Panc1 (cell line): ENCODE measurements around the gene PHF2. TPM values are rescaled to one million over a fixed set of nuclear protein-coding genes. Genes with fewer than 3 reads are reported as not detected.

Experiments
- ATAC-seq: fragments of 200-7000 bp; cut with Tn5 transposase; 2 replicates; pipeline ENCODE4 v1.9.1; 2020; ENCODE audit warnings: mild to moderate bottlenecking, moderate library complexity
- BruUV-seq: library from RNA; stranded (reverse); fragments of 400-500 nt; replicated peaks from 2 replicates; lab custom pipeline; 2021; lab: Mats Ljungman, UMichigan
- CTCF ChIA-PET: fragments of 300-600 bp; sonication (Branson Sonifier 250); formaldehyde crosslinking; loops from one replicate; lab custom pipeline; 2022; ENCODE audit warnings: antibody characterized with exemption; lab: Charles Lee
- POLR2A ChIA-PET: fragments of 300-600 bp; sonication (Branson Sonifier 250); formaldehyde crosslinking; loops from one replicate; lab custom pipeline; 2022; ENCODE audit warnings: antibody characterized with exemption; lab: Charles Lee
- DNase-seq: peaks from one replicate; pipeline ENCODE4 v3.0.0-alpha.2; 2010; ENCODE audit warnings: low read depth, low spot score
- H3K27ac ChIP-seq: 2 replicates; pipeline ENCODE4 v1.5.1; 2011; ENCODE audit warnings: mild to moderate bottlenecking, low read length, inconsistent platforms
- H3K27me3 ChIP-seq: fragments of 200-500 bp; sonication (Bioruptor generic); 2 replicates; pipeline ENCODE4 v1.6.0; 2014; ENCODE audit warnings: low read length, inconsistent platforms; ENCODE audit not compliant: control insufficient read depth, insufficient read depth
- H3K36me3 ChIP-seq: fragments of 200-500 bp; sonication (Bioruptor generic); 2 replicates; pipeline ENCODE4 v1.5.1; 2014; ENCODE audit warnings: inconsistent platforms, mild to moderate bottlenecking, low read length, moderate library complexity; ENCODE audit not compliant: control insufficient read depth, insufficient read depth
- H3K4me1 ChIP-seq: 2 replicates; pipeline ENCODE4 v1.5.1; 2011; ENCODE audit warnings: inconsistent platforms, mild to moderate bottlenecking, low read length, moderate library complexity; ENCODE audit not compliant: control insufficient read depth, insufficient read depth
- H3K4me3 ChIP-seq, 2 experiments: 2 replicates each; pipeline ENCODE4 v1.5.1; 2011 to 2012; ENCODE audit warnings: low read depth in 2 of 2, low read length in 2 of 2, mild to moderate bottlenecking in 2 of 2, inconsistent platforms in 1 of 2, moderate library complexity in 1 of 2
- H3K9me3 ChIP-seq: fragments of 200-500 bp; sonication (Bioruptor generic); 2 replicates; pipeline ENCODE4 v1.5.1; 2014; ENCODE audit warnings: low read depth, mild to moderate bottlenecking, inconsistent platforms, low read length, moderate library complexity; ENCODE audit not compliant: control insufficient read depth, insufficient read depth
- POLR2AphosphoS5 ChIP-seq: IDR thresholded peaks from 2 replicates; pipeline ENCODE4 v1.6.1; 2012; ENCODE audit warnings: mild to moderate bottlenecking, low read depth, low read length, moderate library complexity
- SIN3A ChIP-seq: IDR thresholded peaks from 2 replicates; pipeline ENCODE4 v1.6.1; 2012; ENCODE audit warnings: low read depth, mild to moderate bottlenecking, low read length, moderate library complexity, borderline replicate concordance; ENCODE audit not compliant: insufficient read depth
- TCF7L2 ChIP-seq: IDR thresholded peaks from 2 replicates; pipeline ENCODE4 v1.6.1; 2011; ENCODE audit warnings: mild to moderate bottlenecking, low read depth, low read length, inconsistent platforms
- in situ Hi-C: cut with HindIII; loops from 2 replicates; pipeline ENCODE4 v1.10.0; 2016; ENCODE audit warnings: low sequenced_read_pairs, low pct_unique_long_range_greater_than_20kb
- intact Hi-C: fragments of 100-400 bp; cut with micrococcal nuclease; formaldehyde crosslinking; loops from one replicate; pipeline ENCODE4 v1.10.0; 2022; ENCODE audit not compliant: unreplicated experiment
- total RNA-seq: library from RNA; stranded (reverse); gene quantifications from one replicate; pipeline ENCODE4 v1.2.1, GENCODE V29; 2021; ENCODE audit not compliant: unreplicated experiment
- TF ChIP-seq, protein P1 (sequence below): fragments of 450-650 bp; IDR thresholded peaks from 2 replicates; pipeline ENCODE4 v1.5.1; 2017; ENCODE audit warnings: mild to moderate bottlenecking
- TF ChIP-seq, protein P2 (sequence below), 2 experiments: IDR thresholded peaks; 2 replicates each; pipeline ENCODE4 v1.6.1; 2011 to 2012; ENCODE audit warnings: low read depth in 2 of 2, control low read depth in 1 of 2, low read length in 1 of 2, mild to moderate bottlenecking in 1 of 2, moderate library complexity in 1 of 2; ENCODE audit not compliant: insufficient read depth in 1 of 2

The PHF2 gene
- total RNA-seq, 1 experiment from 2014 or later = 16.6 TPM

DNA sequence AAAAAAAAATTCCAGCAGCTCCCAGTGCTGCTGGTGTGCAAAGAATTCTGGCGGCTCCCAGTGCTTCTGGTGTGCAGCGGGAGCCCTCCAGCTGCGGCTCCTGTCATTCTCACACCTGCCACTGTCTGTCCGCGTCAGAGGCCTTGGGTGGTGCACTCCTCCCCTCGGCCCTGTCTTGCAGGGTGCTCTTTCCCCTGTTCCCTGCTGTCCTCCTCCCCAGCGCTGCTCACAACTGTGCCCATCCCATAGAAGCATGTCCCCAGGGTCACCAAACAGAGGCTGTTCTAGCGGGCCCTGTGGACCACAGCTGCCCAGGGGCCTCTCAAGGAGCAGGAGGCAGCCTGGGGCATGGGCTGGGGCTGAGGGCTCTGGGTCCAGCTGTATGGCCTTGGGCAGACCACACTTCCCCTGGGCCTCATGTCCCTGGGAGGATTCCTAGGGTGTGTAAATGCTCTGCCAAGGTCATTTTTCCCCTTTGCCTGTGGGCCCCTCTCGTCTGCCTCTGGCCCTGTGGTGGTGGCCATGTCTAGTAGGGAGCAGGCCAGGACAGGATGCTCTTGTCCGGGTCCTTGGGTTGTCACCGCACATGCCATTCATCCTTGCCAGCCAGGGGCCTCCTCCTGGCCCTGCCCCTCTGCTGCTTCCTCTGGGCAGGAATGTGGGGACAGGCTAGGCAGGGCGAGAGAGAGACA, 68.2 kb downstream of the PHF2 start:
- in situ Hi-C loops = no loop called here
- H3K4me3 ChIP-seq = no peak overlapping the region
- no peaks in the 10 kb centered on the region for H3K9me3 ChIP-seq
- no peak overlapping the region for H3K27ac ChIP-seq
- intact Hi-C loops = no loop called here
- DNase-seq (no peak), ATAC-seq (no peak)
- ChIA-PET POLR2A (no interaction called here), CTCF (no interaction called here)
- TF ChIP-seq TCF7L2 (no peak), SIN3A (no peak), POLR2AphosphoS5 (no peak)
- TF ChIP-seq, protein P1, sequence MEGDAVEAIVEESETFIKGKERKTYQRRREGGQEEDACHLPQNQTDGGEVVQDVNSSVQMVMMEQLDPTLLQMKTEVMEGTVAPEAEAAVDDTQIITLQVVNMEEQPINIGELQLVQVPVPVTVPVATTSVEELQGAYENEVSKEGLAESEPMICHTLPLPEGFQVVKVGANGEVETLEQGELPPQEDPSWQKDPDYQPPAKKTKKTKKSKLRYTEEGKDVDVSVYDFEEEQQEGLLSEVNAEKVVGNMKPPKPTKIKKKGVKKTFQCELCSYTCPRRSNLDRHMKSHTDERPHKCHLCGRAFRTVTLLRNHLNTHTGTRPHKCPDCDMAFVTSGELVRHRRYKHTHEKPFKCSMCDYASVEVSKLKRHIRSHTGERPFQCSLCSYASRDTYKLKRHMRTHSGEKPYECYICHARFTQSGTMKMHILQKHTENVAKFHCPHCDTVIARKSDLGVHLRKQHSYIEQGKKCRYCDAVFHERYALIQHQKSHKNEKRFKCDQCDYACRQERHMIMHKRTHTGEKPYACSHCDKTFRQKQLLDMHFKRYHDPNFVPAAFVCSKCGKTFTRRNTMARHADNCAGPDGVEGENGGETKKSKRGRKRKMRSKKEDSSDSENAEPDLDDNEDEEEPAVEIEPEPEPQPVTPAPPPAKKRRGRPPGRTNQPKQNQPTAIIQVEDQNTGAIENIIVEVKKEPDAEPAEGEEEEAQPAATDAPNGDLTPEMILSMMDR = no peak
- TF ChIP-seq, protein P2, sequence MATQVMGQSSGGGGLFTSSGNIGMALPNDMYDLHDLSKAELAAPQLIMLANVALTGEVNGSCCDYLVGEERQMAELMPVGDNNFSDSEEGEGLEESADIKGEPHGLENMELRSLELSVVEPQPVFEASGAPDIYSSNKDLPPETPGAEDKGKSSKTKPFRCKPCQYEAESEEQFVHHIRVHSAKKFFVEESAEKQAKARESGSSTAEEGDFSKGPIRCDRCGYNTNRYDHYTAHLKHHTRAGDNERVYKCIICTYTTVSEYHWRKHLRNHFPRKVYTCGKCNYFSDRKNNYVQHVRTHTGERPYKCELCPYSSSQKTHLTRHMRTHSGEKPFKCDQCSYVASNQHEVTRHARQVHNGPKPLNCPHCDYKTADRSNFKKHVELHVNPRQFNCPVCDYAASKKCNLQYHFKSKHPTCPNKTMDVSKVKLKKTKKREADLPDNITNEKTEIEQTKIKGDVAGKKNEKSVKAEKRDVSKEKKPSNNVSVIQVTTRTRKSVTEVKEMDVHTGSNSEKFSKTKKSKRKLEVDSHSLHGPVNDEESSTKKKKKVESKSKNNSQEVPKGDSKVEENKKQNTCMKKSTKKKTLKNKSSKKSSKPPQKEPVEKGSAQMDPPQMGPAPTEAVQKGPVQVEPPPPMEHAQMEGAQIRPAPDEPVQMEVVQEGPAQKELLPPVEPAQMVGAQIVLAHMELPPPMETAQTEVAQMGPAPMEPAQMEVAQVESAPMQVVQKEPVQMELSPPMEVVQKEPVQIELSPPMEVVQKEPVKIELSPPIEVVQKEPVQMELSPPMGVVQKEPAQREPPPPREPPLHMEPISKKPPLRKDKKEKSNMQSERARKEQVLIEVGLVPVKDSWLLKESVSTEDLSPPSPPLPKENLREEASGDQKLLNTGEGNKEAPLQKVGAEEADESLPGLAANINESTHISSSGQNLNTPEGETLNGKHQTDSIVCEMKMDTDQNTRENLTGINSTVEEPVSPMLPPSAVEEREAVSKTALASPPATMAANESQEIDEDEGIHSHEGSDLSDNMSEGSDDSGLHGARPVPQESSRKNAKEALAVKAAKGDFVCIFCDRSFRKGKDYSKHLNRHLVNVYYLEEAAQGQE (IDR thresholded peaks at IDR 0.05; ENCODE audit: insufficient read depth in 1 of 2, low read depth in 2 of 2, low read length in 1 of 2) = no peak
- BruUV-seq = no TSS peak
- H3K36me3 ChIP-seq = no peaks in the 10 kb centered on the region
- H3K4me1 ChIP-seq = no peaks in the 10 kb centered on the region
- H3K27me3 ChIP-seq = no peaks in the 10 kb centered on the region

DNA sequence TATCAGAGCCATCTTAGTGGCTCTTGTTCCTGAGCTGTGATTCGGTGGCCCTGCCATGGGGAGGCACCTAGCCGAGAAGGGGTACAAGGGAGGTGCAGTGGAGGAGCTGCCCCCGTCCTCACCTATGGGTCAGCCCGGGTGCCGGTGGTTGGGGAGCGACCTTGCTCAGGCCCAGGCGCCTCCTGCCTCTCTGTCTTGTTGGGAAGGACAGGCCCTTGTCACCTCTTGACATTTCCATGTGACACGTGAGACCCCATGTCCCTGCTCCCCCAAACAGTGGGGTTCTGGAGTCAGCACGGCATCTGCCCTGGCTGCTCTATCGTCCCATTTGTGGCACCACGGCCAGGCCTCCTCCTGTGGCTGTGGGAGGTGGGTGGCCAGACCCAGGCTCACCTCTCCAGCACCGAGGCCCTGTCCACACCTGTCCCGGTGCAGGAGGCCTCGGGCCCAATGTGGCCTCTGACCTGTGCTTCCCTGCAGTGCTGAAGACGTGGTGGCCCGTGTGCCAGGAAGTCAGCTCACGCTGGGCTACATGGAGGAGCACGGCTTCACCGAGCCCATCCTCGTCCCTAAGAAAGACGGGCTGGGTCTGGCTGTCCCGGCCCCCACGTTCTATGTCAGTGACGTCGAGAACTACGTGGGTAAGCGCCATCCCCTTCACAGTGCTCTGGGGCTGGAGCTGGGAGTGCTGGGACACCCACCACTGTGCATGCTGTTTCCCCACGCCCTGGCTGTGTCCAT, 68.9 kb downstream of the PHF2 start:
- no peak for TF ChIP-seq POLR2AphosphoS5
- TF ChIP-seq SIN3A = no peak
- intact Hi-C loops (no loop called here), in situ Hi-C loops (no loop called here)
- H3K9me3 ChIP-seq = no peaks in the 10 kb centered on the region
- no peak overlapping the region for H3K27ac ChIP-seq
- BruUV-seq = no TSS peak
- no peaks in the 10 kb centered on the region for H3K27me3 ChIP-seq
- H3K36me3 ChIP-seq = no peaks in the 10 kb centered on the region
- DNase-seq (no peak), ATAC-seq (no peak)
- no peak overlapping the region for H3K4me3 ChIP-seq
- no peaks in the 10 kb centered on the region for H3K4me1 ChIP-seq
- POLR2A ChIA-PET = no interaction called here
- CTCF ChIA-PET = no interaction called here
